HEK293T (cell line): ENCODE results near the gene PCCB.

Source experiments
- ARNT ChIP-seq: fragments of 450-650 bp; IDR thresholded peaks from 2 replicates; pipeline ENCODE4 v1.6.1; 2017; ENCODE audit warnings: mild to moderate bottlenecking
- BHLHE40 ChIP-seq: fragments of 450-650 bp; IDR thresholded peaks from 2 replicates; pipeline ENCODE4 v1.6.1; 2016; ENCODE audit warnings: mild to moderate bottlenecking, moderate library complexity, borderline replicate concordance
- FOXA1 ChIP-seq: fragments of 450-650 bp; IDR thresholded peaks from 2 replicates; pipeline ENCODE4 v1.6.1; 2016; ENCODE audit warnings: mild to moderate bottlenecking
- FOXK2 ChIP-seq: fragments of 450-650 bp; IDR thresholded peaks from 2 replicates; pipeline ENCODE4 v1.6.1; 2016; ENCODE audit warnings: mild to moderate bottlenecking
- FOXM1 ChIP-seq: fragments of 450-650 bp; IDR thresholded peaks from 2 replicates; pipeline ENCODE4 v1.6.1; 2017; ENCODE audit warnings: mild to moderate bottlenecking, borderline replicate concordance
- HDGF ChIP-seq: fragments of 450-650 bp; IDR thresholded peaks from 2 replicates; pipeline ENCODE4 v1.6.1; 2017; ENCODE audit warnings: antibody characterized with exemption, borderline replicate concordance
- LEF1 ChIP-seq: fragments of 450-650 bp; IDR thresholded peaks from 2 replicates; pipeline ENCODE4 v1.6.1; 2017; ENCODE audit warnings: mild to moderate bottlenecking, borderline replicate concordance
- NFRKB ChIP-seq: fragments of 450-650 bp; IDR thresholded peaks from 2 replicates; pipeline ENCODE4 v1.6.1; 2016; ENCODE audit warnings: mild to moderate bottlenecking, moderate library complexity
- SP1 ChIP-seq: fragments of 450-650 bp; IDR thresholded peaks from 2 replicates; pipeline ENCODE4 v1.6.1; 2017
- SUZ12 ChIP-seq: fragments of 450-650 bp; IDR thresholded peaks from 2 replicates; pipeline ENCODE4 v1.6.1; 2016; ENCODE audit warnings: mild to moderate bottlenecking
- TARDBP ChIP-seq: fragments of 450-650 bp; IDR thresholded peaks from 2 replicates; pipeline ENCODE4 v1.6.1; 2016

GRCh38 chr3:136249091-136249490 is 1.0 kb upstream of the PCCB start:
- TF ChIP-seq SP1: no peak
- TF ChIP-seq HDGF: no peak
- no peak for TF ChIP-seq NFRKB
- TF ChIP-seq FOXA1: no peak
- no peak for TF ChIP-seq LEF1
- TF ChIP-seq SUZ12: no peak
- no peak for TF ChIP-seq TARDBP
- no peak for TF ChIP-seq BHLHE40
- TF ChIP-seq FOXM1: no peak
- TF ChIP-seq ARNT: no peak
- no peak for TF ChIP-seq FOXK2
